ENCODE measurements around the gene EFNA2.

The EFNA2 gene

DNA sequence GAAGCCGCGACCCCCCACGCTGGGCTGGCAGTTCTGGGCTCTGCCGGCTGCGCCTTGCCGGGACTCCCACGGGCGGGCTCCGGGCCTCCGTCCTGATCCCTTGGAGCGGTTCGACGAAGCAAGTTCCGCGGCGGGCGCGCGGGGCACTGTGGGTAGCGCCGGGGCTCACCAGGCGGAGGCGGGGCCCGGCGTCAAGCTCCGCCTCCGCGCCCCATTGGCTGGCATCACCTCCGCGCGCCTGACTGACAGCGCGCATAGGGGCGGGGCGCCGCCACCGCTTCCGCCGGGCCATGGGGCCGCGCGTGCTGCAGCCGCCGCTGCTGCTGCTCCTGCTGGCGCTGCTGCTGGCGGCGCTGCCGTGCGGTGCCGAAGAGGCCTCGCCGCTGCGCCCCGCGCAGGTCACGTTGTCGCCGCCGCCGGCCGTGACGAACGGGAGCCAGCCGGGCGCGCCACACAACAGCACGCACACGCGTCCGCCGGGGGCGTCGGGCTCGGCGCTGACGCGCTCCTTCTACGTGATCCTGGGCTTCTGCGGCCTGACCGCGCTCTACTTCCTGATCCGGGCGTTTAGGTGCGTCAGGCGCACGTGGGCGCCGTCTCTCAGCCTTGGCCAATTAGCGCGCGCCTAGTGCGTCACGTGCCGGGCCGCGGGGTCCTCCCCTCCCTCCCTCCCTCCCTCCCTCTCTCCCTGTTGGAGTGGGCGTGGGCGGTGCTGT, 10.3 kb upstream of the EFNA2 start, which contains the start of gene FAM174C:
FAM174C (plus strand) TSS at position 271 of the 716 bp plus-strand sequence; CDS start at position 291, 20 bp downstream.
- TF ChIP-seq, protein P1, sequence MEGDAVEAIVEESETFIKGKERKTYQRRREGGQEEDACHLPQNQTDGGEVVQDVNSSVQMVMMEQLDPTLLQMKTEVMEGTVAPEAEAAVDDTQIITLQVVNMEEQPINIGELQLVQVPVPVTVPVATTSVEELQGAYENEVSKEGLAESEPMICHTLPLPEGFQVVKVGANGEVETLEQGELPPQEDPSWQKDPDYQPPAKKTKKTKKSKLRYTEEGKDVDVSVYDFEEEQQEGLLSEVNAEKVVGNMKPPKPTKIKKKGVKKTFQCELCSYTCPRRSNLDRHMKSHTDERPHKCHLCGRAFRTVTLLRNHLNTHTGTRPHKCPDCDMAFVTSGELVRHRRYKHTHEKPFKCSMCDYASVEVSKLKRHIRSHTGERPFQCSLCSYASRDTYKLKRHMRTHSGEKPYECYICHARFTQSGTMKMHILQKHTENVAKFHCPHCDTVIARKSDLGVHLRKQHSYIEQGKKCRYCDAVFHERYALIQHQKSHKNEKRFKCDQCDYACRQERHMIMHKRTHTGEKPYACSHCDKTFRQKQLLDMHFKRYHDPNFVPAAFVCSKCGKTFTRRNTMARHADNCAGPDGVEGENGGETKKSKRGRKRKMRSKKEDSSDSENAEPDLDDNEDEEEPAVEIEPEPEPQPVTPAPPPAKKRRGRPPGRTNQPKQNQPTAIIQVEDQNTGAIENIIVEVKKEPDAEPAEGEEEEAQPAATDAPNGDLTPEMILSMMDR (conservative IDR thresholded peaks at IDR 0.05; ENCODE audit: low read depth, low read length): no peak
- peak within 1 kb of the TSS; percentile 76 for H3K4me3 ChIP-seq (ENCODE audit: low read depth, low read length)
- DNase-seq (ENCODE audit: low read depth): peak; percentile 98

DNA sequence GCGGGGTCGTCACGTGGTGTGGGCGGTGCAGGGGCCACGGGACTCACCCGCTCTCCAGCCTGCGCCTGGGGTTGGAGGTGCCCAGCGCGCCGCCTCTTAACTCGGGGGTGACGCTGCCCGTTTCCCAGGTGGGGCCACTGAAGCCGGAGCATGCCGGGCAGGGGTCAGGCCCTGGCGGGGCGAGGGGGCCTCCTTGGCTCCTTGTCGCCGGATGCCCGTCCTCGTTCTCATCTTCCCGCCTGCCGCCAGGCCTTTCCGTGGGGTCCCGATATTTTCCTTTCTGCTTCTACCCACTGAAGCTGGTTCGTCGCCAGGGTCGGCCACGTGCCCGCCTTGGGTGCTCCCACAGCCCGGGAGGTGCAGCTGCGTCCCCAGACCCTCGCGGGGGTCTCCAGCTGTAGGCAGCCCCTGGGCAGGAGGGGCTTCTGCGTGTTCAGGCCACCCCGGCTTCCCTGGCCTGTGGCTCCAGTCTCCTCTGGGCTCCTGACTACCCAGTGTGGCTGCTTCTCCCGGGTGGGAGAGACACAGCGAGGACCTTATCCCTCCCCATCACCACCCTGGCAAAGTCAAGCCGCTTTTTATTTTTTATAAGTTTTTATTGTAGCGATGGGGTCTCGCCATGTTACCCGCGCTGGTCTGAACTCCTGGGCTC, 9.6 kb upstream of the EFNA2 start:
- peak overlapping the region; percentile 76 for H3K4me3 ChIP-seq (ENCODE audit: low read depth, low read length)
- DNase-seq (ENCODE audit: low read depth): no peak
- TF ChIP-seq, protein P1 (conservative IDR thresholded peaks at IDR 0.05; ENCODE audit: low read depth, low read length): no peak

DNA sequence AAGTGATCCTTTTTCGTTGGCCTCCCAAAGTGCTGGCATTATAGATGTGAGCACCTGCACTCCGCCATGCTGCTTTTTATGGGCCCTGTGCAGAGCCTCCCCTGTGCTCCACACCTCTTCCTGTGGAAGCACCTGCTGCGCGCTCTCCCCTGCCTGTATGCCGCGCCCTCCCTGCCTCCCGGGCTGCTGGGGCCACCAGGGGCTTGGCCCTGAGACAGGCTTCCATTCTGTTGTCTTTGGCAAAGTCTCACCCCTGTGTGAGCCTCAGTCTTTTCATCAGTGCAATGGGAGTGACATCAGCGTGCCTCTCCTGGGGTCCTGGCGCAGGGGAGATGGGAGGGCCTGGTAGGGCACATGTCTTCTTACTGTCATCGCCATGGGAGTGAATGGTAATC, 9.0 kb upstream of the EFNA2 start:
- TF ChIP-seq, protein P1 (conservative IDR thresholded peaks at IDR 0.05; ENCODE audit: low read depth, low read length): no peak
- no peak for DNase-seq (ENCODE audit: low read depth)

DNA sequence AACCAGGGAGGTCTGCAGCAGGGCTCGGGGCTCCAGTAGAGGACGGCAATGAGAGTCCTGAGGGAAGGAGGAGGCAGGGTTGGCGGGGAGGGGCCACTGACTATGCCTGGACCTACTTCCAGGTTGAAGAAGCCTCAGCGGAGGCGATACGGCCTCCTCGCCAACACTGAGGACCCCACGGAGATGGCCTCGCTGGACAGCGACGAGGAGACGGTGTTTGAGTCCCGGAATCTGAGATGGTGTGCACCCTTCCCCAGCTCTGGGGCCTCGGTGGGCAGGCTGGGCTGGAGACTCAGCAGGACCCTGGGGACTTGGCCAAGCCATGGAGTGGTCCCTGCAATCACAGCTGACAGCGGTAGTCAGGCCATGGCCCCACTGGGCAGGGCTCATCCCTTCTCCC, 8.6 kb upstream of the EFNA2 start:
- TF ChIP-seq, protein P1 (conservative IDR thresholded peaks at IDR 0.05; ENCODE audit: low read depth, low read length): no peak
- H3K4me3 ChIP-seq (ENCODE audit: low read depth, low read length): no peak overlapping the region
- no peak for DNase-seq (ENCODE audit: low read depth)

More for the DNA sequence above, 9.0 kb upstream of the EFNA2 start:
- peak overlapping the region; percentile 21 for H3K4me3 ChIP-seq (ENCODE audit: low read depth, low read length)

DNA sequence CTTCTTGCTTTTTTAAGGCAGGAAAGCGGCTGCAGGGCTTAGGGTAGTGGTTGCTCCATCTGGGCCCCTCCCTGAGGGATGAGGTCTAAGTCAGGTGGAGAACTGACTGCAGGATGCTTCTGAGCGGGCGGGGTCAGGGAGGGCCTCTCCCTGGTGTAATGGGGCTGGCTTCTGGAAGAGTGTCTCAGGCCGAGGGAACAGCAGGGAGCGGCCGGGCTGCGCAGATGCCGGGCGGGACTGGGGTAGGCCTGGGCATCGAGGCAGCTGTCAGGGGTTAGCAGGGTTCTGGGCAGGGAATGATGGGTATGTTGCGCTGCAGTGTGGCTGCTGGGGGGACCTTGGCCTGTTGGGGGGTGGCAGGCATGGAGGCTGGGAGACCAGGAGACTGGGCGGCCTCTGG, 7.6 kb upstream of the EFNA2 start:
- no peak for DNase-seq (ENCODE audit: low read depth)
- TF ChIP-seq, protein P1 (conservative IDR thresholded peaks at IDR 0.05; ENCODE audit: low read depth, low read length): no peak
- no peak overlapping the region for H3K4me3 ChIP-seq (ENCODE audit: low read depth, low read length)

DNA sequence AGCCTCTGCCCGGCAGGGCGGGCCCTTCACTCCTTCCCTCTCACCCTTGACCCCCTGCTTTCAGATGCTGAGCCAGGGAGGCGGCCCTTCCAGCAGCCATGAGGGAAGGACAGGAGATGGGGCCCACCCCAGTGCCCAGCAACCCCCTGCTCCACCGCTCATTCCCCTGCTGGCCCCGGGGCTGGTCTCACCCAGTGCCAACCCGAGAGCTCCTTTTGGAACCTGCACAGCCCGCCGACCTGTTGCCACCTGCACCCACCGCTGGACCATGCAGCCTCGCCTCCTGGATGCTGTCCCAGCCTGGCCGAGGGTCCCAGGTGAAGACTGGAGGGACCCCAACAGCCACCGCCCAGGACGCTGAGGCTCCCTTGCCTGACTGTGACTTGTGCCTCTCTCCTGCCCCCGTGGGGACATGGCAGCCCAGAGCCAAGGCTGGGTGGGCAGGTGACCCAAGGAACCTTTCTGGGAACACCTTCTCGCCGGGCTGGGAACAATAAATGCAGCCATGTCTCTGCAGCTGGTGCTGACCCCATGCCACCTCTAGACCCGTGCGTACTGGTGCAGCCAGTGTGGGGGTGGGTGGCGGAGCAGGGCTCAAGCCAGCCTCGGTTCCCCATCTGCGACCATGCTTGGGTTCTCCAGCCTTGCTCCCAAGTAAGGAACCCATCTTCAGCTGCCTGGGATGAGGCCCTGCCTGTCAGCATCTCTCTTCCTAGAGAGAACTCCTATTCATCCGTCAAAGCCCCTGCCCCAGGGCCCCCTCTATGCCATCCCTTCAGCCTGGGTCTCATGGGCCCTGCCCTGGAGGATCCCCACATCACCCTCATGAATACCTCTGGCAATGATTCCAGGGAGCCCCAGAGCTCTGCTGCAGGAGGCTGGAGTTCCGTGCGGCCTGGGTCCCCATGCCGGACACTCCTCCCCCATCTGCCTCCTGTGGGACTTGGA, 6.7 kb upstream of the EFNA2 start:
- DNase-seq (ENCODE audit: low read depth): no peak
- TF ChIP-seq, protein P1 (conservative IDR thresholded peaks at IDR 0.05; ENCODE audit: low read depth, low read length): no peak
- H3K4me3 ChIP-seq (ENCODE audit: low read depth, low read length): no peak overlapping the region
